GM23248 (cell line): Measurements from ENCODE around the gene PKD1L1.

Experiments
- EZH2 ChIP-seq: fragments of 200-600 bp; sonication (generic); IDR thresholded peaks from 2 replicates; pipeline ENCODE4 v1.6.1; 2018; ENCODE audit warnings: antibody characterized with exemption, mild to moderate bottlenecking; ENCODE audit not compliant: insufficient read depth, poor library complexity, severe bottlenecking
- EZH2phosphoT487 ChIP-seq: fragments of 200-600 bp; sonication (generic); IDR thresholded peaks from 2 replicates; pipeline ENCODE4 v1.6.1; 2018; ENCODE audit warnings: antibody characterized with exemption, moderate library complexity, mild to moderate bottlenecking, low read depth; ENCODE audit not compliant: insufficient read depth

GRCh38 chr7:47968847-47969774, 20.8 kb upstream of the PKD1L1 start:
- TF ChIP-seq EZH2: no peak
- no peak for TF ChIP-seq EZH2phosphoT487
